GM12864 (cell line): ENCODE data around the gene PPFIBP1.
"Not testable (repeated sequence)": the region's sequence is repeated elsewhere in the genome, so short reads cannot be mapped to it uniquely, and the experiment has no call there.

Experiments
- DNase-seq: peaks from one replicate; pipeline ENCODE4 v3.0.0-alpha.2; 2011; ENCODE audit warnings: low read depth
- H3K4me3 ChIP-seq: 2 replicates; pipeline ENCODE4 v1.5.1; 2011; ENCODE audit warnings: mild to moderate bottlenecking, low read depth, low read length, control low read depth
- CTCF ChIP-seq: IDR thresholded peaks from 2 replicates; pipeline ENCODE4 v1.5.1; 2011; ENCODE audit warnings: low read depth, mild to moderate bottlenecking, moderate library complexity, low read length, control low read depth, inconsistent platforms; ENCODE audit errors: missing control alignments

The PPFIBP1 gene

GRCh38 chr12:27535318-27535717 is 11.3 kb downstream of the PPFIBP1 start:
- no peak overlapping the region for H3K4me3 ChIP-seq
- no peak for DNase-seq
- TF ChIP-seq CTCF: no peak

- no peak overlapping the region for H3K4me3 ChIP-seq
- no peak for TF ChIP-seq CTCF
- no peak for DNase-seq
These were observed 14.1 kb downstream of the PPFIBP1 start for GRCh38 chr12:27537855-27538675.

- no peak for DNase-seq
- no peak for TF ChIP-seq CTCF
These were observed 15.2 kb downstream of the PPFIBP1 start for GRCh38 chr12:27539191-27539631.

GRCh38 chr12:27541031-27541719 is 17.2 kb downstream of the PPFIBP1 start:
- no peak for TF ChIP-seq CTCF
- no peak for DNase-seq
- no peak overlapping the region for H3K4me3 ChIP-seq

More at GRCh38 chr12:27539191-27539631, 15.2 kb downstream of the PPFIBP1 start:
- no peak overlapping the region for H3K4me3 ChIP-seq

GRCh38 chr12:27542628-27543027 is 18.6 kb downstream of the PPFIBP1 start:
- no peak for DNase-seq
- H3K4me3 ChIP-seq: no peak overlapping the region
- TF ChIP-seq CTCF: no peak

GRCh38 chr12:27544858-27545257 is 20.9 kb downstream of the PPFIBP1 start:
- H3K4me3 ChIP-seq, DNase-seq: not testable (repeated sequence)

- DNase-seq: no peak
- H3K4me3 ChIP-seq: no peak overlapping the region
- TF ChIP-seq CTCF: no peak
These were observed 21.7 kb downstream of the PPFIBP1 start for GRCh38 chr12:27545665-27546064.
